IPS-18c (cell line): Measurements from ENCODE around the gene TMEM170A.
"Not testable (repeated sequence)": the region's sequence is repeated elsewhere in the genome, so short reads cannot be mapped to it uniquely, and the experiment has no call there.

Experiments
- H3K4me3 ChIP-seq: 2 replicates; pipeline ENCODE4 v1.7.0; 2013; ENCODE audit warnings: low read depth, mild to moderate bottlenecking, low read length, moderate library complexity; ENCODE audit not compliant: insufficient read depth
- H3K9me3 ChIP-seq: one replicate; pipeline ENCODE4 v1.6.1; 2013; ENCODE audit warnings: mild to moderate bottlenecking, low read length, moderate library complexity; ENCODE audit not compliant: control insufficient read depth, insufficient read depth

The TMEM170A gene

DNA sequence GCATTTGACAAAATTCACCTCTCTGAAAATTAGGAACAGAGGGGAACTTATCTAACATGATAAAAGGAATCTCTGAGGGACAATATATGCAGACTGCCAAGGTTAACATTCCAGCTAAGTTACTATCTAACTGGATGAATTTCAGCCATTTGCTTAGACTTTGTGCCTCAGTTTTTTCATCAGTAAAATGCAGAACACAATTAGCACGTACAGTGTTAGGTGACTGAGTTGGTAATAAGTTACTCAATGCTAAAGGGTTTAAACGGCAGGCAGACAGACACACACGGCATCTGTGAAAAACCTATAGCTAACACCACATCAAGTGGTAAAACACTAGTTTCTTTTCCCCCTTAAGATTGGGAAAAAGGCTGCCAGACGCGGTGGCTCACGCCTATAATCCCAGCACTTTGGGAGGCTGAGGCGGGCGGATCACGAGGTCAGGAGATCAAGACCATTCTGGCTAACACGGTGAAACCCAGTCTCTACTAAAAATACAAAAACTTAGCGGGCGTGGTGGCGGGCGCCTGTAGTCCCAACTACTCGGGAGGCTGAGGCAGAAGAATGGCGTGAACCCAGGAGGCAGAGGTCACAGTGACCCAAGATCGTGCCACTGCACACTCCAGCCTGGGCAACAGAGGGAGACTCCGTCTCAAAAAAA lies 40.3 kb downstream of the TMEM170A start:
- not testable (repeated sequence) for H3K4me3 ChIP-seq, H3K9me3 ChIP-seq

DNA sequence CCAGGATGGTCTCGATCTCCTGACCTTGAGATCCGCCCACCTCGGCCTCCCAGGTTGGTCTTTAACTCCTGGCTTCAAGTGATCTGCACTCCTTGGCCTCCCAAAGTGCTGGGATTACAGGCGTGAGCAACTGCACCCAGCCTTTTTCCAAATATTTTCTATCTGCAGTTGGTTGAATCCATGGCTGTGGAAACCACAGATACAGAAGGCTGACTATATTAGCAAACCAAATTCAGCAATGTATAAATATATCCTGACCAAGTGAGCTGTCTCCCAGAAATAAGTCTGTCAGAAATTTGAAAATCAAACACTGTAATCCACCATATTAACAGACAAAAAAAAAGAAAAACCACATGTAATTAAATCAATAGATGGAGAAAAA lies 40.8 kb downstream of the TMEM170A start:
- Histone ChIP-seq H3K4me3 (no peak overlapping the region), H3K9me3 (no peaks in the 10 kb centered on the region)

DNA sequence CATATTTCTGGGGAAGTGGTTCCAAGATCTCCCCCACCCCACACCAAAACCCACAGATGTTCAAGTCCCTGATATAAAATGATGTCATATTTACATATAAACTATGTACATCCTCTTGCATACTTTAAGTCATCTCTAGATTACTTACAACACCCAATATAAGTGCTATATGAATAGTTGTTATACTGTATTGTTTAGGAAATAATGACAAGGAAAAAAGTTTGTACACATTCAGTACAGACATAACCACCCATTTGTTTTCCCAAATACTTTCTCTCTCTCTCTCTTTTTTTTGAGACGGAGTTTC lies 42.7 kb downstream of the TMEM170A start:
- no peak overlapping the region for H3K4me3 ChIP-seq
- H3K9me3 ChIP-seq, result no peaks in the 10 kb centered on the region

DNA sequence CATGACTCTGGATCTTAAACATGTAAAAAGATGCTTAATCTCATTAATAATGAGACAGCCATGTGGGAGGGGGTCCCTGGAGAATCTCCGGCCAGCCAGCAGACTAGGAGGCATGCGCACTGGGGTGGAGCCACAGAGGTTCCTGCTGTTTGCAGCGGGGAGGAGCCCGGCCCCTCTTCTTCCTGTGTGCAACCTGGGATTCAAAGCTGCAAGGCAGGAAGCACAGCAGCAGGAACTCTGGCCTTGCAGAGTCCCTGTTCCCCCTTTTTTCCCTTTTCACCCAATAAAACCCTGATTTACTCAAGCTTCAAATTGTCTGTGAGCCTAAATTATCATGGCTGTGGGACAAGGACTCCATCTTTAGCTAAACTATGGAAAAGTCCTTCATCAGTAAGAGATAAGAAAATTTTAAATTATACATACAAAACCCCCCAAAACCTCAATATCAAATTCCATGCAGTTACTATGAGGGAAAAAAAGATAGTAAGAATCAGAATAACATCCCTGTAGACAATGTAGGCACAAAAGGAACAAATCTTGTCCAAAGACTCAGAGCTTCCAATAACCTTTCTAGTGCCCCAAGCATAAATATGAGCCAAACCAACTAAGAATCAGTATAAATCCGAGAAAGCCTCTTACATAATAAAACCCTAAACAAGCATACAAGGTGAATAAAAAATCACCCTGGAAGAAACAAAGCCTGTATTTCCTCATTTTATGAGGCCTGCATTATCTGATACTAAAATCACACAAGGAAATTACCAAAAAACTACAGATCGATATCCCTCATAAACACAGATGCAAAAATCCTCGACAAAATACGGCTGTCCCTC lies 43.3 kb downstream of the TMEM170A start:
- H3K9me3 ChIP-seq, result no peaks in the 10 kb centered on the region
- no peak overlapping the region for H3K4me3 ChIP-seq

GRCh38 chr16:75416904-75417565 lies 47.5 kb downstream of the TMEM170A start:
- H3K4me3 ChIP-seq, result no peak overlapping the region
- H3K9me3 ChIP-seq, result no peaks in the 10 kb centered on the region

DNA sequence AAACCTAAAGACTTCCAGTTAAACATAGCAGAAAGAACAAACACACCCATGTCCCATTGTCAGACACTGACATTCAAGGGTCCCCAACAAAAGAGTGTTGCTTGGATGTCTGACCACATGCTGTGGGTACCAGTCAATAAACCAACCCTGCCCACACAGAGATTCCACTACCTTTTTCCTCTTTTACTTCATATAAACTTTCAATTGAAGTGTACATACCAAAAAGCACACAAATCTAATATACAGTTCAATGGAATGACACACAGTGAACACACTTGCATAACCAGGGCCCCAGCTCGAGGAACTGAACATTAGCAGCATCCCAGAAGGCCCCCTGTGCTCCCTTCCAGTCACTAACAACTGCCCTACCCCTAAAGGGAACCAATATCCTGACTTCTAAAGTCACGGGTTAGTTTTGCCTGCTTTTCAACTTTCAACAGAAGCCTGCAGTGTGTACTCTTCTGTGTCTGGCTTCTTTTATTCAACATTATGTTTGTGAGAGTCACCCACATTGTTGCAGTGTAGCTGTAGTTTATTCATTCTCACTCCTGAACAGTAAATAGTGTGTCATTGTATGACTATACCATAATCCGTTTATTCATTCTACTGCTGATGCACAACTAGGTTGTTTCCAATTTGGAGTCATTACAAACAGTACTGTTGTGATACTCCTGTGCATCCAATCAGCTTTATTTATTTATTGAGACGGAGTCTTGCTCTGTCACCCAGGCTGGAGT lies 49.2 kb downstream of the TMEM170A start:
- Histone ChIP-seq H3K9me3 (no peaks in the 10 kb centered on the region), H3K4me3 (no peak overlapping the region)

GRCh38 chr16:75413951-75414350 lies 50.5 kb downstream of the TMEM170A start:
- Histone ChIP-seq H3K9me3 (no peaks in the 10 kb centered on the region), H3K4me3 (no peak overlapping the region)

DNA sequence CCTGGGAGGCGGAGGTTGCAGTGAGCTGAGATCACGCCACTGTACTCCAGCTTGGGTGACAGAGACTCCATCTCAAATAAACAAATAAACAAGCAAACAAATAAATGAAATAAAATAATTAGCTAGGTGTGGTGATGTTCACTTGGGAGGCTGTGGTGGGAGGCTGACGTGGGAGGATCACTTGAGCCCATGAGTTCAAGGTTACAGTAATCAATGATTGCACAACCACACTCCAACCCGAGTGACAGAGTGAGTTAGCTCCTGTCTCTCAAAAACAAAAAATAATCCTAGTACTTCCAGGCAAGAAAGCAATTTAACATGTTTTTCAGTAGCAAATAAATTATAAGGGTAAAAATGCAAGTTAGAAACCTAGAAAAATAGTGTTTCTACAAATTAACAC lies 57.5 kb downstream of the TMEM170A start:
- no peak overlapping the region for H3K4me3 ChIP-seq
- no peaks in the 10 kb centered on the region for H3K9me3 ChIP-seq

- no peak overlapping the region for H3K4me3 ChIP-seq
Measured at GRCh38 chr16:75402821-75403475, 61.5 kb downstream of the TMEM170A start.

DNA sequence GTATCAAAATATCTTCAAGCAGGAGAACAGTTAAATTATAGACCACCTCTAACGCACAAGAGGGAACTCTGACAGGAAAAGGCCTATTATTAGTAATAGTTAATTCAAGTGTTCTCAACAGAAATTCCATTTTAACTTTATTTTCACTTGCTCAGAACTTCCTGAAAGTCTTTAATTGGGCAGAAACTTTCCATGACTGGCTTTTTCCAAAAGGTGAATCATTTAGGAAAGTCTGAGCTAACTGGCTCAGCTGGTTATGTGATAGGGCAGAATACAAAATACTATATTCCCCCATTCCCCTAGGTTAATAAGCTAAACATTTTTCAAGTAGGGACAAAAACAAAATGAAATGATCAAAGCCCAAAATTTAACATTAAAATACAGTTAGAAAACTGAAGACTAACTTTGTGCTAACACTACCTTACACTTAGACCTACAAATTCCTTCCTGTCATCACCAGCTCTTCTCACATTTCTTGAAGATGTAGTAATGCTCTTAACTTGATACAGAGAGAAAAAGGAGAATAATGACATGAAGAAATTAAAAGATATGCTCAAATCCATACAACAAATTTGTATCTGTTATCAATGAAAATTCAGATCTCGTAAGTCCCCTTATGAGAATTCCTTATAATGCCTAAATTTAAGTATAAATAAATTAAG lies 62.2 kb downstream of the TMEM170A start:
- Histone ChIP-seq H3K9me3 (no peaks in the 10 kb centered on the region), H3K4me3 (no peak overlapping the region)

More at GRCh38 chr16:75402821-75403475, 61.5 kb downstream of the TMEM170A start:
- no peaks in the 10 kb centered on the region for H3K9me3 ChIP-seq

GRCh38 chr16:75401691-75402090 lies 62.8 kb downstream of the TMEM170A start:
- H3K4me3 ChIP-seq, result no peak overlapping the region

DNA sequence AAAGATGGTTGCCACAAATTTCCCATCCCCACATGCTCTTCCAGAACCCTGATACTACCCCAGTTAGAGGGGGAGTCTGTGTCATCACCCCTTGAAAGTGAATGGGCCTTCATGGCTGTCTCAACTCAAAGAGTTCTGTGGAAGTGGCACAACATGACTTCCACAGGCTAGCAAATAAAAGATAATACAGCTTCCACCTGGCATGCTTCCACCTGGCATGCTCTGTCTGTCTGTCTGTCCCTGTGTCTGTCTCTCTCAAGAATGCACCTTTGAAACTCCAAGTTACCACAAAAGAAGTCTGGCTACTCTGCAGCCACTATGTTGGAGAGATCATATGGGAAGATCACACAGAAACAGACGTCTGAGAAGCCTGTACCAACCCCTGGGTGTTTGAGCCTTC lies 66.2 kb downstream of the TMEM170A start:
- Histone ChIP-seq H3K9me3 (no peaks in the 10 kb centered on the region), H3K4me3 (no peak overlapping the region)

More at GRCh38 chr16:75401691-75402090, 62.8 kb downstream of the TMEM170A start:
- H3K9me3 ChIP-seq, result no peaks in the 10 kb centered on the region

- Histone ChIP-seq H3K4me3 (no peak overlapping the region), H3K9me3 (no peaks in the 10 kb centered on the region)
Measured at GRCh38 chr16:75394941-75395340, 69.5 kb downstream of the TMEM170A start.
